GM12892 (cell line): ENCODE results near the gene CFAP251.

Source experiments
- POLR2A ChIP-seq: IDR thresholded peaks from 2 replicates; pipeline ENCODE4 v1.6.1; 2011; ENCODE audit warnings: low read depth, low read length, control low read depth
- TAF1 ChIP-seq: IDR thresholded peaks from 2 replicates; pipeline ENCODE4 v1.6.1; 2011; ENCODE audit warnings: low read depth, mild to moderate bottlenecking, control low read depth, low read length, borderline replicate concordance

- no peak for TF ChIP-seq TAF1
- TF ChIP-seq POLR2A, result no peak
Measured at GRCh38 chr12:121925358-121925695, 6.9 kb downstream of the CFAP251 start.
